LHCN-M2 (cell line): Measurements from ENCODE around the gene SH3BP2. TPM values are rescaled to one million over a fixed set of nuclear protein-coding genes. Genes with fewer than 3 reads are reported as not detected.

Experiments used
- DNase-seq: peaks from one replicate; pipeline ENCODE4 v3.0.0-alpha.2; 2012; ENCODE audit warnings: low read depth
- polyA plus RNA-seq: library from polyadenylated mRNA; unstranded; fragments of >200 nt; gene quantifications from one replicate; pipeline ENCODE4 v1.2.1, GENCODE V29; 2012; ENCODE audit warnings: missing spikeins
- total RNA-seq: library from RNA; depleted of rRNA; stranded (reverse); fragments of >200 nt; gene quantifications from 2 replicates; pipeline ENCODE4 v1.2.3, GENCODE V29; 2014; rRNA removed

The SH3BP2 gene
- 26.9 and 31.7 TPM in 2 replicates for total RNA-seq
- polyA plus RNA-seq, result 11.4 TPM

- peak; percentile 32 for DNase-seq
Observed at GRCh38 chr4:2792711-2793585, at the start of gene SH3BP2. Gene SH3BP2, plus strand, starts transcription at chr4:2793085. Its CDS starts 27,533 bp downstream, at chr4:2820618.

- no peak for DNase-seq
Observed at GRCh38 chr4:2743518-2744445, 49.1 kb upstream of the SH3BP2 start.

GRCh38 chr4:2744576-2745270, 48.2 kb upstream of the SH3BP2 start:
- no peak for DNase-seq

- no peak for DNase-seq
Observed at GRCh38 chr4:2745516-2745915, 47.4 kb upstream of the SH3BP2 start.

GRCh38 chr4:2745981-2746806, 46.7 kb upstream of the SH3BP2 start:
- DNase-seq, result peak; percentile 27

- DNase-seq, result no peak
Observed at GRCh38 chr4:2746891-2747695, 45.8 kb upstream of the SH3BP2 start.

GRCh38 chr4:2750719-2751605, 41.9 kb upstream of the SH3BP2 start:
- DNase-seq, result no peak

GRCh38 chr4:2753436-2753835, 39.4 kb upstream of the SH3BP2 start:
- no peak for DNase-seq

GRCh38 chr4:2754848-2755819, 37.8 kb upstream of the SH3BP2 start:
- DNase-seq, result no peak

- DNase-seq, result peak; percentile 73
Observed at GRCh38 chr4:2755821-2756690, 36.8 kb upstream of the SH3BP2 start, which contains the start of gene TNIP2. Gene TNIP2, minus strand, starts transcription at chr4:2756336. Its CDS starts 47 bp downstream, at chr4:2756289.

- no peak for DNase-seq
Observed at GRCh38 chr4:2756691-2757350, 36.1 kb upstream of the SH3BP2 start.

- DNase-seq, result no peak
Observed at GRCh38 chr4:2757426-2757825, 35.5 kb upstream of the SH3BP2 start.

GRCh38 chr4:2761035-2761923, 31.6 kb upstream of the SH3BP2 start:
- DNase-seq, result no peak

- DNase-seq, result no peak
Observed at GRCh38 chr4:2762048-2762447, 30.8 kb upstream of the SH3BP2 start.
